ENCODE data around the gene CD83.

DNA sequence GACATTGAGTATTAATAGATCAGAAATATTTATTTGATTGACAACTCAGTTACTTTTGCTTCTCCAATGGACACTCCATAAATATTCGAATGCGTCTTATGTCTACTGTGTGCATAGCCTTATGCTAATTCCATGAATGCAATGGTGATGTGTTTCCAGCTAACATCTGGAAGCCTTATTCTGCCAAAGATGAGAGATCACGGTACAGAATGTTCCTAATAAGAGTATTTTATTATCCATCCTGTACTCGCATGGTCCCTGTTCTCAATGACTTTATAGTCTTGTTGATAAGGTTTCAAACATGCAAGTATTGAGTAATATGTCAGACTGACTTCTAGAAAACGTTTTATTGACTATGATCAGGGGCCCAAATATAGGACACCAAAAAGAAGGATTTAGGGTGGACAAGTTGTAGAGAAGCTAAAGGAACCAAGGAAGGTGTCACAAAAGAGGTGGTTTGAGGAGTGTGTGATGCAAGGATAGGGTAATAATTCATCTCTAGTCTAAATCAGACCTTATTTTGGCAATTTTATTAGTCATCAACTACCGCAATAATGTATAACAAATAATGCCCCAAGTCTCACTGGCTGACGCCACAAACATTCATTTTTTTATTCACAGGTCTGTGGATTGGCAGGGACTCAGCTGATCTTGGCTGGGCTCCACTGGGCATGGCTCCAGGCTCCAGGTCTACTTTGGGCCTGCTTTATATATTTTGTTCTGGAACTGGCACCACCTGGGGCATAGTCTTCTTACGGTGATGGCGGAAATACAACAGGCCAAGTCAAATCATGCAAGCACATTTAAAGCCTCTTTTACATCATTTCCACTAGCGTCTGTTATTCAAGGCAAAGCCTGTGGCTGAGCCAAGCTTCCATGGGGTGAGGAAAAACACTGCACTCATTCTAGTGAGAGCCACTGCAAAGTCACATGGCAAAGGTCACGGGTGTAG is 24.5 kb upstream of the CD83 start:
- TF ChIP-seq CTCF (IDR thresholded peaks at IDR 0.05; ENCODE audit: insufficient read depth, low read depth, low read length), result no peak
- TF ChIP-seq EZH2 (IDR thresholded peaks at IDR 0.05; ENCODE audit: insufficient read depth, low read length), result no peak
